SIG-M5 treated with dmso at 0.1 percent for 504 hours (cell line): ENCODE results near the gene DLAT.
"Not testable (repeated sequence)": the region's sequence is repeated elsewhere in the genome, so short reads cannot be mapped to it uniquely, and the experiment has no call there.

Experiments used
- DNase-seq: peaks from one replicate; lab custom pipeline; 2025; ENCODE audit not compliant: unreplicated experiment; lab: John Stamatoyannopoulos, UW

Gene DLAT

GRCh38 chr11:112046647-112047046 lies 21.4 kb downstream of the DLAT start:
- not testable (repeated sequence) for DNase-seq

GRCh38 chr11:112048256-112048655 lies 23.0 kb downstream of the DLAT start:
- DNase-seq, result not testable (repeated sequence)

GRCh38 chr11:112049777-112050176 lies 24.6 kb downstream of the DLAT start:
- DNase-seq, result no peak

GRCh38 chr11:112050721-112051120 lies 25.5 kb downstream of the DLAT start:
- peak; percentile 38 for DNase-seq

GRCh38 chr11:112051768-112052167 lies 26.6 kb downstream of the DLAT start:
- no peak for DNase-seq

- no peak for DNase-seq
These were observed 32.0 kb downstream of the DLAT start for GRCh38 chr11:112057170-112057569.

GRCh38 chr11:112058103-112058502 lies 32.9 kb downstream of the DLAT start:
- no peak for DNase-seq

- DNase-seq, result no peak
These were observed 37.7 kb downstream of the DLAT start for GRCh38 chr11:112062923-112063322.

- DNase-seq, result peak; percentile 97
These were observed 49.0 kb downstream of the DLAT start, which contains the start of the genes NKAPD1 and PIH1D2 for GRCh38 chr11:112073941-112074811. TSS of gene NKAPD1 (plus strand) at chr11:112074299. CDS start at chr11:112075575, 1,276 bp downstream. TSS of gene PIH1D2 (minus strand) at chr11:112074017. CDS start at chr11:112073174, 843 bp downstream.

- DNase-seq, result peak; percentile 13
These were observed 57.5 kb downstream of the DLAT start for GRCh38 chr11:112082729-112083128.

GRCh38 chr11:112085822-112086421 lies 60.7 kb downstream of the DLAT start:
- DNase-seq, result peak; percentile 28

- peak; percentile 95 for DNase-seq
These were observed 61.4 kb downstream of the DLAT start, which contains the start of the genes SDHD and TIMM8B for GRCh38 chr11:112086422-112087191. TSS of gene SDHD (plus strand) at chr11:112086873. CDS start at chr11:112086908, 35 bp downstream. TSS of gene TIMM8B (minus strand) at chr11:112086756. CDS start at chr11:112086723, 33 bp downstream.

GRCh38 chr11:112087212-112087611 lies 62.0 kb downstream of the DLAT start:
- DNase-seq, result no peak

GRCh38 chr11:112095302-112095701 lies 70.1 kb downstream of the DLAT start:
- DNase-seq, result not testable (repeated sequence)

- no peak for DNase-seq
These were observed 71.0 kb downstream of the DLAT start for GRCh38 chr11:112096194-112096593.

GRCh38 chr11:112097734-112098528 lies 72.7 kb downstream of the DLAT start:
- DNase-seq, result no peak

GRCh38 chr11:112100462-112100861 lies 75.3 kb downstream of the DLAT start:
- DNase-seq, result no peak

- peak; percentile 67 for DNase-seq
These were observed 78.2 kb downstream of the DLAT start for GRCh38 chr11:112103446-112103845.

GRCh38 chr11:112106070-112106469 lies 80.9 kb downstream of the DLAT start:
- no peak for DNase-seq
